NCI-H2171 (cell line): Measurements from ENCODE around the gene TAF13.
A peak's percentile ranks its signal among the peaks of the same experiment; 100 is the strongest.

Experiments used
- DNase-seq: peaks from one replicate; lab custom pipeline; 2025; lab: John Stamatoyannopoulos, UW

The TAF13 gene, protein sequence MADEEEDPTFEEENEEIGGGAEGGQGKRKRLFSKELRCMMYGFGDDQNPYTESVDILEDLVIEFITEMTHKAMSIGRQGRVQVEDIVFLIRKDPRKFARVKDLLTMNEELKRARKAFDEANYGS

GRCh38 chr1:109075531-109076490 is at the start of gene TAF13:
TAF13 (minus strand) TSS chr1:109076003; CDS start chr1:109075947, 56 bp downstream.
- peak; percentile 97 for DNase-seq

GRCh38 chr1:109120356-109120755 is 44.6 kb upstream of the TAF13 start:
- DNase-seq, result no peak

- DNase-seq, result no peak
Observed at GRCh38 chr1:109118089-109118488, 42.3 kb upstream of the TAF13 start.

DNA sequence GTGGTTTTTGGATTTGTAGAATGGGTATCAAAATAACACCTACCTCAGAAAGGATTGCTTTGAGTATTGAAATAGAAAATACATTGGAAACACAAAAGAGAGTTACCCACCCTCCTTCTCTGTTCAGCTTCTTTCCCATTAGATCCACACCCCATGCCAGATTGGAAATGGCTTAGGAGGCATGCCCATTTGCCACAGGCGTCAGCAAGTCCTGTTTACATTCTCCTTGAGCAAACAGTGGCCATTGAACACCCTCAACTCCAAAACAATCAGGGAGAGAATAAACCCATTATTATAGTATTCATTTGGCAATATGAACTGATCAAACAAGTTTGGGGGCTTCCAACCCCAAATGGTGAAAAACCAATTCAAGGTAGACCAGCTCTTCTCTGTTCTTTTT is 40.5 kb upstream of the TAF13 start:
- DNase-seq, result no peak

GRCh38 chr1:109115685-109116084 is 39.9 kb upstream of the TAF13 start:
- DNase-seq, result no peak

- DNase-seq, result no peak
Observed at GRCh38 chr1:109114342-109114674, 38.5 kb upstream of the TAF13 start.

- peak; percentile 84 for DNase-seq
Observed at GRCh38 chr1:109113590-109114341, 38.0 kb upstream of the TAF13 start, which contains the start of gene ELAPOR1. ELAPOR1 (plus strand) TSS chr1:109114115; CDS start chr1:109114184, 69 bp downstream.

DNA sequence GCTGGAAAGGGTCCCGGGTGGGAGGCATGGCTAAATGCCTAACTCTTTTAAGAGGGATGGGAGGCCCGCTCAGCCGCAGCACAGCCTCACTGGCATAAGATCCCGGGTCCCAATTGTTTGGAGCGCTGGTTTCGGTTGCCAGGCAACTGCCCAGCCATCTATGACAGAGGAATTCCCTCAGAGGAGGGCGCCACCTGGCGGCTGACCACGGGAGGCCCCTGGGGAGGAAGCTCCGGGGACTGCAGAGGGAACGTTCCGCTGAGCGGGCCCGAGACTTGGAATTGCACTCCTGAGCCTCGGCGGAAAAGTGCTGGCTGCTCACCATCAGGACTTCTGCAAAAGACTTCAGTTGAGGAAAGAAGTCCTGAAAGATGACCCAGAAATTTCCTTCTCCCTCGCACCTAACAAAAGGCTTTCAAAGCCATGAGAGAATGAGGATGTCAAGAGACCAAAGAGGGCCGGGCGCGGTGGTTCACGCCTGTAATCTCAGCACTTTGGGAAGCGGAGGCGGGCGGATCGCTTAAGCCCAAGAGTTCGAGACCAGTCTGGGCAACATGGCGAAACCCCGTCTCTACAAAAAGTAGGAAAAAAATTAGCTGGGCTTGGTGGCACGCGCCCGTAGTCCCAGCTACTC is 37.0 kb upstream of the TAF13 start:
- DNase-seq, result peak; percentile 92

- DNase-seq, result no peak
Observed at GRCh38 chr1:109112056-109112651, 36.4 kb upstream of the TAF13 start.

DNA sequence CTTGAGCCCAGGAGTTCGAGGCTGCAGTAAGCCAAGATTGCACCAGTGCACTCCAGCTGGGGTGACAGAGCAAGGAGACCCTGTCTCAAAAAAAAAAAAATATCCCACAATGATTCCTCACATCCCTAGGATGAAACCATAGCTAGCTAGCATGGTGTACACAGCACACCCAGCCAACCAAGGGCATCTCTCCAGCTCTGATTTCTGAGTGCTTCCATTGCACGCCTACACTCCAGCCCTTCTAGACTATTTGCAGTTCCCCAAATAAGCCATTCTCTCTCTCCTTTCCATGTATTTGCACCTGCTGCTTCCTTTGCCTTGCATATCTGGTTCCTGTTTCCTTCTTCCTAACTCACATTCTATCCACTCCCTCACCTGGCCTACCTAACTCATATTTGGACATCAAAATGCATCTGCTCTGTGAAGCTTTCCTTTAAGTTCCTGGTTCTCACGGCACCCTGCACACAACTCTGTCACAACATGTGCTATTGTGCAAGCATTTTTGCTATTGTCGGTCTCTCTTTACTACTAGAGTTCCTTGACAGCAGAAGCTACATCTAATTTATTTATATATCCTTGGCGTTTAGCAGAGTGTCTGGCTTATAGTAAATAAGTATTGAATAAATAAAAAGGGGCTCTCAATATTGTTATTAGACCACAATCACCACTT is 35.7 kb upstream of the TAF13 start:
- no peak for DNase-seq

- DNase-seq, result no peak
Observed at GRCh38 chr1:109109906-109110305, 34.1 kb upstream of the TAF13 start.

- DNase-seq, result no peak
Observed at GRCh38 chr1:109107785-109108184, 32.0 kb upstream of the TAF13 start.

DNA sequence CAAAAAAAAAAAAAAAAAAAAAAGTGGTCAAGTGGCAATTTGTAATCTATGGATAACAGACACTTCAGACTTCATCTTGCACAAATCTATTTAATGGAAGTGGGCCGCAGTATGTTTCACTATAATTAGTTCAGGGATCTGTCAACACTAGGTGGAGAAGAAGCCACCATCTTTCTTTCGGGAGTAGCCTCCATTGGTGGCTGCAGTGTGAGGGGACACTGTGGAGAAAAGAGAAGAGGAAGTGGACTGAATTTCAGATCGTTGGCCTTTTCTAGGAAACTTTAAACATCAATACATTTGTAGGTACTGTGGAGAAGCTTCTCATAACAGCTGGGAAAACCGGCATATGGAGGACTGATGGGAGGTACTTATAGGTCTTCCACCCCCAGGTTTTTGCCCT is 30.1 kb upstream of the TAF13 start:
- DNase-seq, result no peak

DNA sequence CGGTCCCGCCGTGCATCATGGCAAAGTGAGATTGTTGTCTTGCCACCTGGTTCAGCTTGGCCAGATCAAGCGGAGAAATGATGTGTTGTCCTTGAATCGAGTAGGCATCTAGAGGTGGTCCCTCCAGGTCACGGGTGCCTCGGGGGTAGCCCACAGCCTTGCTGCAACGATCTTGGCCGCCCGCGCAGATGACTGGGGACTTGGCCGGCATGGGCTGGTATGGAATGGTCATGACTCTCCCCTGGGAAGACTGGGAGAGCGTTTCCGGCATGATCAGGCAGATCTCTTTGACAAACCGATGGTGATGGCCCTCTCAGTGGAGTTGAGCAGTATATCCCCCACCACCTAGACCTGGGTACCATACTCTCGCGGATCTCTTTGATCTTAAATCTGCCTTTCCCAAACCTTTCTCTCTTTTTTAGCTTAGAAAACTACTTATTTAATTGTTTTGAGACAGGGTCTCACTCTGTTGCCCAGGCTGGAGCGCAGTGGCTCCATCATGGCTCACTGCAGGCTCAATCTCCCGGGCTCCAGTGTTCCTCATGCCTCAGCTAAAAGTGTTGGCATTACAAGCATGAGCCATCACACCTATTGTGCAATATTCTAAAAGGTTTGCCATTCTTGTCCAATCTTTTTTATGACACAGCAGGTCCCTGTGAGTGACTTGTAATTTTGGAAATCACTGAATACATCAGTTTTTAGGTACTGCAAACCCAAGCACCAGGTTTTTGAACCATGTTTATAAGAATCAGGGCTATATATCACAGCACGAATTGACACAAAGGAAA is 28.8 kb upstream of the TAF13 start:
- DNase-seq, result no peak

GRCh38 chr1:109099938-109100773 is 24.4 kb upstream of the TAF13 start:
- DNase-seq, result peak; percentile 97

- no peak for DNase-seq
Observed at GRCh38 chr1:109096120-109096519, 20.3 kb upstream of the TAF13 start.

- DNase-seq, result no peak
Observed at GRCh38 chr1:109095631-109096030, 19.8 kb upstream of the TAF13 start.

GRCh38 chr1:109094871-109095270 is 19.1 kb upstream of the TAF13 start:
- no peak for DNase-seq

DNA sequence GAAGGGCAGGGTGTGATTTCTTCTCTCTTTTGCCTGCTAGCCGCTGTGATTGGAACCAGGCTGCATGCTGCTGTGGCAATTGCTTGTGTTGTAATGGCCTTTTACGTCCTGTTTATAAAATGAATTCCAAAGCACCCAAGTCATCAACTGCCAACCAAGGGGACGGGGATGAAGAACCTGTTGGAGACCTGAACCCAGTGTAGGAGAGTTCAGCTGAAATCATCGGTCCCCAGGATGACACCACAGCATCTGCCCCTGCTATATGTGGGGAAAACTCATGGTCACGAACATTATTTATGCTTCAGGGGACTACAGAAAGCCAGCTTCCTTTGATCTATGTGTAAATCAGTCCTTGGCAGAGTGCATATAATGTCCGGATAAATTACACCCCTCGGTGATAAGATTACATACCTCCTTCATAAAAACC is 18.6 kb upstream of the TAF13 start:
- no peak for DNase-seq

- DNase-seq, result no peak
Observed at GRCh38 chr1:109091839-109092193, 16.0 kb upstream of the TAF13 start.
